ENCODE results near the gene HAS3. TPM values are rescaled to one million over a fixed set of nuclear protein-coding genes. Genes with fewer than 3 reads are reported as not detected.
"Not testable (repeated sequence)": the region's sequence is repeated elsewhere in the genome, so short reads cannot be mapped to it uniquely, and the experiment has no call there.

Gene HAS3
- polyA plus RNA-seq, 1 of the 3 experiments (the other 2 are of a cell fraction) = 38.7 TPM

- TF ChIP-seq USF1 (IDR thresholded peaks at IDR 0.05; ENCODE audit: borderline replicate concordance, low read depth) (no peak), IRF3 (IDR thresholded peaks at IDR 0.05; ENCODE audit: low read depth, low read length) (no peak), PBX3 (IDR thresholded peaks at IDR 0.05) (peak; percentile 98), CHD2 (IDR thresholded peaks at IDR 0.05; ENCODE audit: low read length, partially characterized antibody) (no peak), RCOR1 (IDR thresholded peaks at IDR 0.05; ENCODE audit: low read length) (no peak), MAX (IDR thresholded peaks at IDR 0.05; ENCODE audit: low read depth) (peak; percentile 26; the same call in 1 of the 2 replicates), MEF2A (IDR thresholded peaks at IDR 0.05; ENCODE audit: borderline replicate concordance, low read depth) (no peak), MXI1 (IDR thresholded peaks at IDR 0.05; ENCODE audit: low read depth, low read length) (no peak), FOXM1 (IDR thresholded peaks at IDR 0.05; ENCODE audit: low read depth) (0 out of 2 replicates have a peak, but pooled peaks have one; percentile 44), FOSL2 (IDR thresholded peaks at IDR 0.05; ENCODE audit: borderline replicate concordance, low read depth) (peak; percentile 80), NFIC (IDR thresholded peaks at IDR 0.05; ENCODE audit: borderline replicate concordance) (peak; percentile 87), YY1 (IDR thresholded peaks at IDR 0.05; ENCODE audit: low read depth) (no peak)
These were observed 47.8 kb upstream of the HAS3 start (continued) for GRCh38 chr16:69057400-69058378.

- H3K4me3 ChIP-seq (ENCODE audit: low read depth in 2 of 2, low read length in 1 of 2); H3K9me3 ChIP-seq; H3K9ac ChIP-seq; POLR2A ChIA-PET; H2AFZ ChIP-seq (ENCODE audit: low read depth); H3K4me2 ChIP-seq; DNase-seq; H3K79me2 ChIP-seq (ENCODE audit: insufficient read depth); H3K27me3 ChIP-seq (ENCODE audit: insufficient read depth); CTCF ChIA-PET; H4K20me1 ChIP-seq (ENCODE audit: insufficient read depth); H3K36me3 ChIP-seq (replicated peaks in 1 of 2; ENCODE audit: control insufficient read depth in 1 of 2, insufficient read depth in 2 of 2, low read length in 1 of 2); H3K27ac ChIP-seq (ENCODE audit: low read depth in 2 of 2, low read length in 1 of 2); H3K9me2 ChIP-seq: not testable (repeated sequence)
- Histone ChIP-seq H3F3A (replicated peaks; ENCODE audit: insufficient read depth) (peaks cover 13% of the 10 kb centered on the region), H3K4me1 (ENCODE audit: control insufficient read depth in 1 of 2, insufficient read depth in 2 of 2, low read depth in 1 of 2, low read length in 1 of 2) (peaks cover 0 to 20% of the 10 kb centered on the region in 2 experiments; a peak in 2 of 4 replicates)
- WGBS (ENCODE audit: low lambda C conversion rate) = 93% methylated on average over 8 of the region's 8 CpGs
These were observed 42.0 kb upstream of the HAS3 start for GRCh38 chr16:69063491-69063890.
